HPDE6-E6E7 (cell line): Measurements from ENCODE around the gene FBN2.
A peak's percentile ranks its signal among the peaks of the same experiment; 100 is the strongest.
"Not testable (repeated sequence)": the region's sequence is repeated elsewhere in the genome, so short reads cannot be mapped to it uniquely, and the experiment has no call there.

Experiments
- DNase-seq: peaks from one replicate; pipeline ENCODE4 v3.0.0; 2011; ENCODE audit warnings: missing footprints; ENCODE audit errors: extremely low spot score

The FBN2 gene

DNA sequence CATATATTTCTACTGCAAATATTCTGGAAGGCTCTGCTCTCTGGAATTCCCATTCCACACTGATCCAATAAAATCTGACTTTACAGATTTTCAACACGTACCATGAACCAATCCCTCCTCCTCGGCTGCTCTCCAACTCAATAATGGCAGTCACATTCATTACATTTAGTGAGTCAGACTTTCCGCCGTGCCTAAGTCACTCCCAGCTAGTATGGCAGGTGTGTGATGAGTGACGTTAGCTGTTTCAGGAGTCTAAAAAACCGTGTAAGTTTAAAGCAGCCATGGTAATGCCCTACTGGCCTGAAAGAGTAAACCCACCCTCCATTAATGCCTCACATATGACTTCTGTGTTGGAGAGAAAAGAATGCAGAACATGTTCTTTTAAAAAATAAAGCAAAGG is 3.3 kb downstream of the FBN2 start:
- DNase-seq = peak; percentile 20

DNA sequence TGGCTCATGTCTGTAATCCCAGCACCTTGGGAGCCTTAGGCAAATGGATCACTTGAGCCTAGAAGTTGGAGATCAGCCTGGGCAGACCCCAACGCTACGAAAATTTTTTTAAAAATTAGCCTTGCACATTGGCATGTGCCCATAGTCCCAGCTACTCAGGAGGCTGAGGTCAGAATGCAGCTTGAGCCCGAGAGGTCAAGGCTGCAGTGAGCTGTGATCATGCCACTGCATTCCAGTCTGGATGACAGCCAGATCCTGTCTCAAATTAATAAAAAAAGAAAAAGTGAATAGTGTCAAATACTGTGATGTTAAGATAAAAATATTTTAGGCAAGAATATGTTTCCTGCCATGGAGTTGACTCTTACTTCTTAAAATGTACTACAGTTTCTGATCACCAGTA is 5.3 kb downstream of the FBN2 start:
- DNase-seq = no peak

DNA sequence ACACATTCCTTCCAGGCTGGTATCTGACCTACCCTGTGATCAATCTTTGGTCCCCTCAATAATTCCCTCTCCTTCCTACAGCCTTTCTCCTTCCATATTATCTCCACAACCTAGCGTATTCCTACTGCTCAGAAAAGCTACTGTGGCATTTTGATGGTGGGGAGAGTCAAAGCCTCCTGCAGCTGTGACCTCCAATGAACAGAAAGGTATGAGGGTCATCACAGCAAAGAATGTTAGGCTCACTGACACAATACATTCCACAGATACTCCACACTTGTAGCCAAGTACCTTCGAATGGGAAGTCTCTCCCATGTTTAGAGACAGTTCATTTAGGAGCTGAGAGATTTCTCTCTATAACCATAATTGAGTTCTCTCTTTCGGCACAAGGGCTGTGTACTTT is 5.9 kb downstream of the FBN2 start:
- DNase-seq = no peak

DNA sequence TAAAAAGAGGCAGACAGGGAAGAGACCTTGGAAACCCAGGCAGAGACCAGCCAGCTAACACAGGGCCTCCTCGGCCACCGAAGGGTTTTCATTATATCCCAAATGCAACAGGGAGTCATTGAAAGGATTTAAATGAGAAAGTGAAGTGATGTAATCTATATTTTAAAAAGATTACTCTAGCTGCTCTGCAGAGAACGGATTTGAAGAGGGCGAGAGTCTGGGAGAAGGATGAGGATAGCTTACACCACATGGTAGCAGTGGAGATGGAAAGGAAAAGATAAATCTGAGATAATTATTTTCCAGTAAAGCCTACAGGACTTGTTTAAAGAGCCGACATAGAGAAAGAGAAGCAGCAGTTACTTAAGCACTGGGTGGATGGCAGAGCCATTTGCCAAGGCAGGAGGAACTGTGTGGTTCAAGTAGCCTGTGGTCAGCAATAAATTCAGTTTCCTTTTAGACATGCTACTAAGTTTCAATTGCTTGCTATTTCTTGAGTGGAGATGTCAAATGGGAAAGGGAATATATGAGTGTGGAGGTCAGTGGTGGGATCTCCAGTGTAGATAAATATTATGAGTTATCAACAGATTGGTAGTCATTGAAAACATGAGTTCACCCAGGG is 9.3 kb downstream of the FBN2 start:
- no peak for DNase-seq

DNA sequence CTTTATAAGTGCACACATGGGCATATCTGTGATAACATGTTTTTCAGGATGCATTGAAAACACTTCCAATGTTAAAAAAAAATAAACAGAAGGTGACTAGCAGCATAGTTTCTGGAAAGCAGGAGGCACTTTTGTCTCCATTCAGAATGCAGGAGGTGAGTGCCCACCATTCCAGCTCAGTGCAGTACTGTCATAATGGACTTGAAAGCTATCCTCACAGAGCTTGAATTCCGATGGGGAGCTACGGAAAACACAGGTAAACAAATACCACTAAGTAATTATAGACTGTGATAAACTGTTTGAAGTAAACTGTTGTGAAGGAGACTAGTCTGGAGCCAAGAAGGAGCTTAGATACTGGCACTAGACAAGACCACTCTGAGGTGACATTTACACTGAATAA is 9.9 kb downstream of the FBN2 start:
- DNase-seq = no peak

DNA sequence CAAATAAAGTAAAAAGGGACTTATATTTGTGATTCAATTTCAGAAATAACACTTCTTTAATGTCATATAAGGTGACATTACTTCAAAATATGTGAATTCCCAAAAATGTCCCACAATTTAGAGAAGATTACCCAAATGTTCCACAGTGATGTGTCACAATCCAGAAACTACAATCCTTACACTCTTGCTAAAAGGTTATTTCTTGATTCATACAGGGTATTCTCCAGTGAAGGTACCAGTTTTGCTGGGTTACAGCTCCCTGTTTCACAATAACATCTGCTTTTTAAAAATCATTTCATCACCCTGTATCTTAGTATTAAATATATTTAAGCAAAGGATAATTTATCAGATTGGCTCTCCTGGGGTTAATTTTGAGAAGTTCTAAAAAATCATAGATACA is 11.0 kb downstream of the FBN2 start:
- DNase-seq = no peak

DNA sequence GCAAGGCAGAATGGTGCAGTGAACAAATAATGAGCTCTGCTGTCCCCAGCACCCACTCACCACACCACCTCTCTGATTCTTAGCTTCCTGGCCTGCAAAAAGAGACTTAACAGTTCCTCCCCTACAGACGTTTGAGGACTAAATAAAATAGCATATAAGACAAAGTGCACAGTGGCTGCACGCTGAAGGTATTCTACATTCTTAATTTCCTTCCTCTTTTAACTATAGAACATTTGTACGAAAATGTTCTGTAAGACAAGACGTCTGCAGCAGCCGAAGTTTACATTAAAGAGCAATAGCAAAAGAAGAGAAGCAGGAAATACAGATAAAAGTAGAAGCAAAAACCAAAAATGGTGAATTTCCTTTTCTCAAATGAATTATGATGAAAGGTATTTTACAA is 15.7 kb downstream of the FBN2 start:
- no peak for DNase-seq

DNA sequence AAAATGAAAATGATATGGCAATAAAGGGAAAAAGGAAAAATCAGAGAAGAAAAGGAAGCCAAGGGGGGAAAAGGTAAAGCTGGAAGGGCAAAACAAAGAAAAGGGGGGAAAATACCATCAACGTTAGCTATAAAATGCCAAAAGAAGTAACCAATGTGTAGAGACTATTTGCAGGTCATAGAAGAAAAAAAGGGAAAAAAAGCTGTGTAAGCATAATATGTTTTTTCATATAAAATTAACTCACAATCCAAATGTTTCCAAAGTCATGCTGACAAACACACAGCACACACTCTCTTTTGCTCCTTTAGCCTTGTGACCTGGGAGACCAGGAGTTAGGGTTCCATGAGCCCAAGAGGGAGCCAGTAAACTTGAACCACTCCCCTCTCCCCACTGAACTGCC is 18.2 kb downstream of the FBN2 start:
- DNase-seq = no peak

DNA sequence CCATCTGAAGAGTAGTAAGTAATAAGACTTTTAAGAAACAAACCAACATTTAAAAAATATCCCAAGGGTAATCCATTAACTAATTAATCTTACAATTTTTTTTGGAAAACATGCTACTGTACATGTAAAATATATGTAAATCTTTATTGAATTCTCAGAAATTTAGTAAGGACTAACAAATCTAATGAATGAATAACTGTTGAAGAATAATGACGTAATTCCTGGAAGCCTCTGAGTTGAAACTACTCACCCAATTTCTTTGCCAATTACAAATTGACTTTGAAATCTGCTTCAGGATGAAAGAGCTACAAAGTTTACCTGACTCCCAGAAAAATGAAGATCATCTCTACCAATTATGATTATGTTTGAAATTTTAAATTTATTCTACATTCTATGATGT is 21.1 kb downstream of the FBN2 start:
- DNase-seq = no peak

DNA sequence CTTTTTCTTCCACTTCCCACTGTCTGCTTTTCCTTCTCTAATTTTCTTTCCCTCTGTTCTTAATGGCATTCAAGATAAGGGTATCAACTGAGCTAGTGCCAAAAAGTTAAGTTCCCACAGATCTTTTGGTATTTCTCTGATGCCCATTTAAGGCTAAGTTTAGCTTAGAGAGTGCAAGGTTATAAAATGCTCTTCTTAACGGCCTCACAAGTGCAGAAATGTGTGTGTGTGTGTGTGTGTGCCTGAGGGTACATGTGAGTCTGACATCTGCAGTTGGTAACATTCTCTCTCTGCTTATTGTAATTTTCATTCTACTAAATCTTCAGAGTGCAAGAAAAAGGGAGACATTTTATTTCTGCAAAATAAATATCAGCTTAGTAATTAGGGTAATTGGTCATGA is 24.2 kb downstream of the FBN2 start:
- DNase-seq = no peak

DNA sequence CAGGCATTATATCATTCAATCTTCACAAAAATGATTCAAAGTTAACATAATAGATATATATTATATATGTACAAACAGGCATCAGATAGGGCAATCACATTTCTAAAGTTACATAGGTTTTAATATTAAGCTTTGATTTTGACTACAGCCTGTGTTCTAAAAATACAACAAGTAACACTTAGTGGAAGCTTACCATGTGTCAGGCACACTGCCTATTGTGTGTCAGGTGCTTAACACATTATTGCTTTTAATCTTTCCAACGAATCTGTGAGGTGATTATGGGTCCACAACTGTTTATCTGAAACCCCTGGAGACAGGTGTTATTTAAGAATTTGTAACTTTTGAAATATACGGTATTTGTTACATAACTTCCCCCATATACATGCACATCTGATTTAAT is 25.2 kb downstream of the FBN2 start:
- no peak for DNase-seq

DNA sequence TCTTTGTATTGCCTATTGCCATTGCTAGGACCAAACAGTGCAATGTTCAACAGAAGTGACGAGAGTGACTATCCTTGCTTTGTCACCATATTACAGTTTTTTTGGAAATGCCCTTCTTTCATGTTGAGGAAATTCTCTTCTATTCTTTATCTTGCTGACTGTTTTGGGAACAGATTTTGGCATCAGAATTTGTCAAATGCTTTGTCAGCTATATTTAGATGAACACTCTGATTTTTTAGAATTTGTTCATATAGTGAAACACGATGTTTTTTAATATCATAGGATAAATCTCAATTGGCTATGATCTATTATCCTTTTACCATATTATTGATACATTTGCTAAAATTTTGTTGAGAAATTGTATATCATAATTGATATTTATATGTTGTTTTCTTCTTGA is 31.4 kb downstream of the FBN2 start:
- no peak for DNase-seq

DNA sequence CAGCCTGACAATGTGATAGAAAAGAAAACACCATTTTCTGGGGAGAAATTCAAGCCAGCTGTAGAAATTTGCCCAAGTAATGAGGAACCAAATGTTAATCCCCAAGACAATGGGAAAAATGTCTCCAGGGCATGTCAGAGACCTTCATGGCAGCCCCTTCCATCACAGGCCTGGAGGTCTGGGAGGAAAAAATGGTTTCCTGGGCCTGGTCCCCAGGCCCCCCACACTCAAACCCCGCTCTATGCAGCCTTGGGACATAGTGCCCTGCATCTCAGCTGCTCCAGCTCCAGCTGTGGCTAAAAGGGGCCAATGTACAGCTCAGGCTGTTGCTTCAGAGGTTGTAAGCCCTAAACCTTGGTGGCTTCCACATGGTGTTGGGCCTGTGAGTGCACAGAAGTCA is 34.3 kb downstream of the FBN2 start:
- DNase-seq = not testable (repeated sequence)

DNA sequence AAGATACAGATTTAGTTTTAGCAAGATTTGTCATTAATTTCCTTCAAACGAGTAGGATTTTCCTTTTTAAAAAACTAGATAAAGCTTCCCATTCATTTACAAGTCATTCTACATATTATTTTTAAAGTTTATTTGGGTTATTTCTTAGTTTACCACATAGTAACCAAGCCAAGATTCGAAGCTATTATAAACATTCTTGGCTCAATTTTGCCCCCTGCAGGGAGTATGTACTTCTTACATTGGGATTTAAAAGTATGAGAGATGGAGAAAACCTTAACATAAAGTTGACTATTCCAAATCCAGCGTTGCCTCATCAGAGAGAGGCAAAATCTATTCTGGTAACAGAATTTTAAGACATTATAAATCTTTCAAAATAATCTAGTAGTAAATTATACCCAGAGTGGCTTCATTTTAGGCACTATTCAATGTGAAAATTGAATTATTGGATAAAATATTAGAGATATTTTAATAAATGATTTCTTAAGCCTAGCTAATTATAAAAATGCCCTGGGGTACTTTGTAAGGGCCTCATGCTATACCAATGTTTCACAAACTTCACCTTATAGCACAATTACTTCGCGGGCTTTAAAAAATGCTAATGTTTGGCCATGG is 39.1 kb downstream of the FBN2 start:
- DNase-seq = peak; percentile 5

DNA sequence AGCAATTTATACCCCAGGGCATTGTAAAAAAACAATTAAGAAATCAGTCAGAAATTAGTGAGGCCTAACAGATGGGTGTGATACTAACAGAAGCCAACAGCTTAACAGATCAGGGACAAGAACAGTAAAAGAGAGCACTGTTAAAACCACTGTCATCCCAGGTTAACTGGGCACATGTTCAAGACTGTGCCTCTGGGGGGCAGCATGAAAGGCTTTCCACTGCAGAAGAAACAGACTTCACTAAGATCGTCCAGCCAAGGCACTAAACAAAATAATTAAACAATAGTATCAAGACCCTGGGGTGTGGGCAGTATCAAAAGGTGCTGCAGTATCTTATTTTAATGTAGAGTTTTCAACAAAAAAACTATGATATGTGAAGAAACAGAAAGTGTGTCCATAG is 43.5 kb downstream of the FBN2 start:
- no peak for DNase-seq

DNA sequence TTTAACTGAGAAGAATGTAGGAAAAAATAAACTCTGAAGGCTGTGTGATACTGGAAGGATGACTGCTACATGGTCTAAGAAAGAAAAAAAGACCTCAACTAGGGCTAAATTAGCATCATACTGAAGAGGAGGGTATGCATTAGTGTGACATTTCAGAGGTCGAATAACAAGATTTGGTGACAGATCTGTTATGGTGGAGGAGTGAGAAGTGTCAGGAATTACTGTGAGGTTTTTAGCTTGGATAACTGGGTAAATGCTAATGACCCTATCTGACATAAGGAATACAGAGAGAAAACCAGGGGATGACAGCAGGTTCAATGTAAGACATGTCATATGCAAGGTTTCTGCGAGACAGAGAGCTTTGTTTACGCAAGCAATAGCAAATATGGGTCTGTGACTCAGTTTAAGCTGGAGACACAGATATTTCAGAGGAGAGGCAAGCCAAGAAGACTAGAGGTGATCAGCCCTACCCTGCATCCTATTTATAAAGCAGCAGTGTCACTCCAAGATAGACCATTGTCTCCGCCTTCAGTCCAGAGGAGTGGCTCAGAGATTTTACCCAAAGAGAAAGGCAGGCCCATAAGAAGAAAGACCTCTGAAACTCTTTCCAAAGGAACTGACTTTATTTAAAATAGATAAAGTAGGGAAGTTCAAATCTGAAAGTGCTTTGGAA is 44.3 kb downstream of the FBN2 start:
- DNase-seq = no peak

DNA sequence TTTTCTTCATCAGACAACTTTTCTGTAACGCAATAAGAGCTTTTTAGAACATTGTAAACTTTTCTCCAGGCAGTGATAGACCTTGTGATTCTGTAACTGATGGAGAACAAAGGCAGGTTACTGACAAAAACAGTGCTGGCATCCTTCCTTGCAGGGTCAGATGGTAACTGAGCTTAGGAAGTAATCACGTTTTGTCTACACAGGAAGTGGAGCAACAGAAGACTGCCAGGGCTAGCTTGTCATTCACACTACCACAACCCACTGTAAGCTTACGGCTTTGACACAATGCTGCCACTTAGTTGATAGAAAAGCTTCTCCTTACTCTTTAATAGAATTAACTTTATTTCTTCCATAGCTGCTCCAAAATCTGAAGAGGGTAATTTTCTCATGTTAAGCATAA is 46.8 kb downstream of the FBN2 start:
- DNase-seq = no peak

DNA sequence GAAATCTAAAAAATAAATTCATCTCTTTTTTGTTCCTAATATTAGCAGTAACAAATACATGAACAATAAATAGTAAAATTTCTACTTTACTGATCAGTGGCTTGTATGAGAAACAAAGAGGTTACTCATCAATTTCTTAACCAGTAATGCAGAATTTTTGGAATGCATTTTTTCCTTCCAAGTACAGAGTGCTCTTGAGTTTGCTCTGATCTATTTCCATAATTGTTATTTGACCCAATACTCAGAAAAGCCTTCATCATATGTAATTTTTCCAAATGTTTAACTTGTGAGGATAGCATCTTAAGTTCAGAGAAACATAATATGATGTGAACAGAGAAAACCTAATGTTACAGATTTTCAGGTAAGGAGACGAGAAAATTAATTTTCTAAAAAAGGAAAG is 47.3 kb downstream of the FBN2 start:
- DNase-seq = no peak

DNA sequence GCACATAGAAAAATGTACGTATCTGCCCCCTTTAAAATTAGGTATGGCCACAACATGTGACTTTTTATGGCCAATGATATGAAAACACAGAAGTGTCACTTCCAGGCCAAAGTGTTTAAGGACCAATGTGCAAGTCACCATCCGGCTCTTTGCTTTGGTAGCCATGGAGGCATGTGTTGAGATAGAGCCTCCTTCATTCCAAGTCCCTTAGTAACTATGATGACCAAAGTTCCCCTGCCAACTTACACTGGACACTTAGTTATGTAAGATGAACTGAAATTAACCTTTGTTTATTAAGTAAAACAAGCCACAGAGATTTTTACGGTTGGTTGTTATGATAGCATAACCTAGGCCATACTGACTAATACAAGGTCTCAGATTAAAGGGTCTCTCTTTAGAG is 51.0 kb downstream of the FBN2 start:
- no peak for DNase-seq

DNA sequence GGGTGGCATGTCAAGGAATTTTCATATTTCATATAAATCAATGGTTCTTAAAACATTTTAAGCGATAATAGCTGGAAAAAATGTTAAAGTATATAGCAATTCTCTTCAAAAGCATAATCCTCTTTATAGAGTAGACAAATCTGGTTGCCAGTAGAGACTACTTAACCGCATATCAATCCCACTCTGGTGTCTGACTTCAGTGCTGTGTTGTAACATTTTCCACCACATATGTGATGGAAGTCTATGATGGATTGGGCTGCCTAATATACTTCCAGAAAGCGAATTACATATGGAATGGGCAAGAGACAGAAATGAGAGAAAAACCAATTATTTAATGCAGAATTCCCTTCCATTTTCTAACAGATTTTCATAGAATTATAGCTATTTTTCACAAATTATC is 54.3 kb downstream of the FBN2 start:
- no peak for DNase-seq

DNA sequence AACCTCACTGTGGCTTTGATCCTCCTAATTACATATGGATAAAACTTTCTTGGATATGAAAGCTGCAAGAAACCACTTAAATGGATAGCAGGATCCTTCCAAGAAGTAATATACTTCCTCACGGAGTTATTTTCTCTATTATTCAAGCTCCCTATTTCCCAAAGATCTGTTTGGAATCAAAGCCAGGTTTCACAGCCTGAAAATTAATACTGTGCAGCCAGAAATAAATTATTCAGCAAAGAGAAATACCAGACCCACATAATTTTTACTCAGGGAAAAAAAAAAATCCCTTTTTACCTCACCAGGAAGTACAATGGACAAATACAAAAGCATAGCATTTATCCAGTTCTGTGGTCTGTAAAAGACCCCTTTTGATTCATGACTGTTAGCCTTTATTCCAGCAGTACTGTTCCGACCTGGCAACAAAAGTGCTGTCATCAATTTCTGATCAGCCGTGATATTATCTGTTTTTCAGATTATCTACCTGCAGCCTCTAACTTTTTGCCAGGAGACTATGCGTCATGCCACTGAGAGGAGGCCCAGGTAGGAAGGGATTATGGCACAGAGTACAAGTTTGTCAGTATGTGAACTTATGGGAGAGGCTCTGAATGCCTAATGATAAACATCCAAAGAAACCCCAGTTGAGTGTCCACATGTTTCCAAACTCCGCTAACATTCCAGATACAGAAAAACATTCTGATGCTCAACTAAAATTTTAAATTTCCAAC is 57.0 kb downstream of the FBN2 start:
- DNase-seq = no peak

DNA sequence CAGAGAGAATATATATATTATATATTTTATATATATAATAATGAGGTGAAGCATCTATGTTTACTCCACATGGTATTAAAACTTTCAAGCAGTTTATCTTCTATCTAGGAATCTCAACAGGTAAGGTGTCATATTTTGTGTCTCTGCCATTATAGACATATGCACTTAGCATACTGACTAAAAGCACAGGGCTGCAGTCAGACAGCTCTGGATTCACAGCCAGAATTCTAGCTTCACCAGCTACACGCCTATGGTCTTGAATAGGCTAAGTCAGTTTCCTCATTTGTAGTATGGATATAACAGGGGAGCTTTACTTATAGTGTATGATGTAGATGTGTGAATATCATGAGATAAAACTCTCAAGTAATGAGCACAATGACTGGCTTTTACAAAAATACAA is 57.9 kb downstream of the FBN2 start:
- no peak for DNase-seq
